Uterus (tissue), 4 donors: ENCODE measurements around the gene FOXD2. TPM values are rescaled to one million over a fixed set of nuclear protein-coding genes. Genes with fewer than 3 reads are reported as not detected.

ENCODE experiments used
- DNase-seq, 2 donors: peaks; one replicate each; pipeline ENCODE4 v3.0.0-alpha.2; 2019 to 2020
- H3K27ac ChIP-seq, 2 donors: fragments of 200-600 bp; sonication (generic); 1 replicate in 1 of 2; 2 replicates in 1 of 2; pipeline ENCODE4 v1.5.1; 2016 to 2018
- H3K27me3 ChIP-seq, 2 donors: fragments of 200-600 bp; sonication (generic); one replicate each; pipeline ENCODE4 v1.5.1; 2018 to 2019; ENCODE audit warnings: control low read depth in 1 of 2
- H3K36me3 ChIP-seq, 2 donors: fragments of 200-600 bp; sonication (generic); one replicate each; pipeline ENCODE4 v1.5.1; 2019; ENCODE audit warnings: control low read depth in 1 of 2
- H3K4me1 ChIP-seq, 2 donors: fragments of 200-600 bp; sonication (generic); one replicate each; pipeline ENCODE4 v1.5.1; 2018 to 2019; ENCODE audit warnings: control low read depth in 1 of 2
- H3K4me3 ChIP-seq, 2 donors: fragments of 200-600 bp; sonication (generic); 1 replicate in 1 of 2; 2 replicates in 1 of 2; pipeline ENCODE4 v1.5.1; 2018 to 2019; ENCODE audit warnings: mild to moderate bottlenecking in 1 of 2
- H3K9me3 ChIP-seq, 2 donors: fragments of 200-600 bp; sonication (generic); one replicate each; pipeline ENCODE4 v1.5.1; 2019; ENCODE audit warnings: control low read depth in 1 of 2
- POLR2A ChIP-seq, 2 donors: fragments of 450-650 bp; IDR thresholded peaks; one replicate each; pipeline ENCODE4 v1.6.1; 2016; ENCODE audit warnings: antibody characterized with exemption in 2 of 2, mild to moderate bottlenecking in 1 of 2, moderate library complexity in 1 of 2
- intact Hi-C: fragments of 100-400 bp; cut with DNase I; formaldehyde crosslinking; loops from one replicate; pipeline ENCODE4 v1.15.1; 2023; ENCODE audit warnings: low total_unique reads
- total RNA-seq, 4 donors: library from RNA; depleted of rRNA in 3 of 4; stranded (reverse); fragments of >200 nt in 3 of 4; gene quantifications; one replicate each; pipeline versions ENCODE4 v1.1.0 to v1.2.4, GENCODE V29; 2014 to 2023
- TF ChIP-seq, protein P1 (sequence below), 4 experiments: fragments of 200-600 bp in 2 of 4; fragments of 450-650 bp in 2 of 4; sonication (generic) in 2 of 4; IDR thresholded peaks; one replicate each; pipeline ENCODE4 v1.5.1; 2016 to 2019; ENCODE audit warnings: antibody characterized with exemption in 4 of 4, mild to moderate bottlenecking in 2 of 4, moderate library complexity in 1 of 4
- donor health status: DM: yes; HTN: yes; CAD: no.

FOXD2 gene
- total RNA-seq, 4 donors from 2014 or later, result 0.62 to 0.67 TPM; not detected in 2

DNA sequence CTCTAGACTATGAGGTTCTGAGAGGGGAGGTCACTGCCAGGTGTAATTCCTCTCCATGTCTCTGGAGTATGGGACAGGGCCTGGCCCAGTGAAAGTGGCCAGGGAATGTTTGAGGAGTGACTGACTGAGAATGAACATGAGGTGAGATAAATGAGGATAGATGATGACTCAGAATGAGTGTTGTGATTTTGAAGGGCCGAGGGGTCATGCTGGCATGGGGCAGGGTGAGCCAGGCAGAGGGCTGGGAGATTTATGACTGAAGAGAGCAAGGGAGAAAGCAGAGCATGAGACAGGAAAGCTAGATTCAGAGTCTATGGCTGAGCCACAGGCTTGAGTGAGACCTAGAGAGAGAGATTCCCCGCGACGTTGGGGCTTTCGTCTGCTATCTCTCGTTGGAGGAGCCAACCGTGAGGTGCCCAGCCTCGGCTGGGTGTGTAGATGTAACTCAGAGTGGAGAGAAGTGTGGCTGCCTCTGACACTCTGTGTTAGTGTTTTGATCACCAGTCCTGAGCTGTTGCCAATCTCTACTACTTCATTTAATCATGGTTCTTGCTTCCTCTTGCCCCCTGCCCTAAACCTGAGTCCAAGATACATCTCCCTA, 50.1 kb downstream of the FOXD2 start:
- Histone ChIP-seq H3K27me3 (no peaks in the 10 kb centered on the region), H3K4me1 (no peaks in the 10 kb centered on the region), H3K4me3 (no peak overlapping the region), H3K9me3 (no peaks in the 10 kb centered on the region), H3K27ac (no peak overlapping the region), H3K36me3 (no peaks in the 10 kb centered on the region)
- TF ChIP-seq, protein P1, sequence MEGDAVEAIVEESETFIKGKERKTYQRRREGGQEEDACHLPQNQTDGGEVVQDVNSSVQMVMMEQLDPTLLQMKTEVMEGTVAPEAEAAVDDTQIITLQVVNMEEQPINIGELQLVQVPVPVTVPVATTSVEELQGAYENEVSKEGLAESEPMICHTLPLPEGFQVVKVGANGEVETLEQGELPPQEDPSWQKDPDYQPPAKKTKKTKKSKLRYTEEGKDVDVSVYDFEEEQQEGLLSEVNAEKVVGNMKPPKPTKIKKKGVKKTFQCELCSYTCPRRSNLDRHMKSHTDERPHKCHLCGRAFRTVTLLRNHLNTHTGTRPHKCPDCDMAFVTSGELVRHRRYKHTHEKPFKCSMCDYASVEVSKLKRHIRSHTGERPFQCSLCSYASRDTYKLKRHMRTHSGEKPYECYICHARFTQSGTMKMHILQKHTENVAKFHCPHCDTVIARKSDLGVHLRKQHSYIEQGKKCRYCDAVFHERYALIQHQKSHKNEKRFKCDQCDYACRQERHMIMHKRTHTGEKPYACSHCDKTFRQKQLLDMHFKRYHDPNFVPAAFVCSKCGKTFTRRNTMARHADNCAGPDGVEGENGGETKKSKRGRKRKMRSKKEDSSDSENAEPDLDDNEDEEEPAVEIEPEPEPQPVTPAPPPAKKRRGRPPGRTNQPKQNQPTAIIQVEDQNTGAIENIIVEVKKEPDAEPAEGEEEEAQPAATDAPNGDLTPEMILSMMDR (IDR thresholded peaks at IDR 0.05), result no peak
- no peak for TF ChIP-seq POLR2A (IDR thresholded peaks at IDR 0.05)
- no peak for DNase-seq
- intact Hi-C loops, result no loop called here

Other genes with a start within 250 kb of the FOXD2 start
- under 1 TPM in 1 of 4 donors, not detected in 3; 0.48 TPM for gene PDZK1IP1, start 248.0 kb upstream of the FOXD2 start, total RNA-seq
- gene TAL1, start 205.8 kb upstream of the FOXD2 start, total RNA-seq, result 10 to 100 TPM in 3 of 4 donors, 1 to 10 TPM in 1; 4.8 to 20.7 (median 13.0) TPM
- 10 to 100 TPM in 1 of 4 donors, 1 to 10 TPM in 2, under 1 TPM in 1; under 0.01 to 13.0 (median 1.9) TPM for gene STIL, start 123.9 kb upstream of the FOXD2 start, total RNA-seq
- 100 to 1,000 TPM in 1 of 4 donors, 10 to 100 TPM in 3; 21.5 to 111 (median 63.6) TPM for gene CMPK1, start 104.3 kb upstream of the FOXD2 start, total RNA-seq
- under 1 TPM in 1 of 4 donors, not detected in 3; 0.27 TPM for gene FOXE3, start 21.8 kb upstream of the FOXD2 start, total RNA-seq